HEK293T (cell line): ENCODE measurements around the gene DLG1.

Source experiments
- CTCF ChIA-PET: fragments of 350-600 bp; formaldehyde crosslinking; extraction: SDS; loops from one replicate; lab custom pipeline; 2021; ENCODE audit warnings: antibody characterized with exemption, inconsistent platforms; lab: Yijun Ruan, JAX
- POLR2A ChIA-PET: fragments of 350-600 bp; formaldehyde crosslinking; extraction: SDS; loops from one replicate; lab custom pipeline; 2020; ENCODE audit warnings: antibody characterized with exemption, inconsistent platforms; lab: Yijun Ruan, JAX
- DNase-seq: peaks from one replicate; pipeline ENCODE4 v3.0.0; 2012; ENCODE audit warnings: mixed read lengths; ENCODE audit errors: extremely low spot score
- ARNT ChIP-seq: fragments of 450-650 bp; IDR thresholded peaks from 2 replicates; pipeline ENCODE4 v1.6.1; 2017; ENCODE audit warnings: mild to moderate bottlenecking
- BHLHE40 ChIP-seq: fragments of 450-650 bp; IDR thresholded peaks from 2 replicates; pipeline ENCODE4 v1.6.1; 2016; ENCODE audit warnings: mild to moderate bottlenecking, moderate library complexity, borderline replicate concordance
- CTBP1 ChIP-seq: fragments of 450-650 bp; IDR thresholded peaks from 2 replicates; pipeline ENCODE4 v1.6.1; 2016; ENCODE audit warnings: borderline replicate concordance
- ELF4 ChIP-seq: fragments of 450-650 bp; IDR thresholded peaks from 2 replicates; pipeline ENCODE4 v1.6.1; 2017; ENCODE audit warnings: antibody characterized with exemption
- FOXA1 ChIP-seq: fragments of 450-650 bp; IDR thresholded peaks from 2 replicates; pipeline ENCODE4 v1.6.1; 2016; ENCODE audit warnings: mild to moderate bottlenecking
- FOXK2 ChIP-seq: fragments of 450-650 bp; IDR thresholded peaks from 2 replicates; pipeline ENCODE4 v1.6.1; 2016; ENCODE audit warnings: mild to moderate bottlenecking
- FOXM1 ChIP-seq: fragments of 450-650 bp; IDR thresholded peaks from 2 replicates; pipeline ENCODE4 v1.6.1; 2017; ENCODE audit warnings: mild to moderate bottlenecking, borderline replicate concordance
- HDGF ChIP-seq: fragments of 450-650 bp; IDR thresholded peaks from 2 replicates; pipeline ENCODE4 v1.6.1; 2017; ENCODE audit warnings: antibody characterized with exemption, borderline replicate concordance
- L3MBTL2 ChIP-seq: fragments of 450-650 bp; conservative IDR thresholded peaks from 2 replicates; pipeline ENCODE4 v1.6.1; 2016; ENCODE audit warnings: mild to moderate bottlenecking
- LEF1 ChIP-seq: fragments of 450-650 bp; IDR thresholded peaks from 2 replicates; pipeline ENCODE4 v1.6.1; 2017; ENCODE audit warnings: mild to moderate bottlenecking, borderline replicate concordance
- NFRKB ChIP-seq: fragments of 450-650 bp; IDR thresholded peaks from 2 replicates; pipeline ENCODE4 v1.6.1; 2016; ENCODE audit warnings: mild to moderate bottlenecking, moderate library complexity
- PKNOX1 ChIP-seq: fragments of 450-650 bp; IDR thresholded peaks from 2 replicates; pipeline ENCODE4 v1.6.1; 2016
- SP1 ChIP-seq: fragments of 450-650 bp; IDR thresholded peaks from 2 replicates; pipeline ENCODE4 v1.6.1; 2017
- SUZ12 ChIP-seq: fragments of 450-650 bp; IDR thresholded peaks from 2 replicates; pipeline ENCODE4 v1.6.1; 2016; ENCODE audit warnings: mild to moderate bottlenecking
- TARDBP ChIP-seq: fragments of 450-650 bp; IDR thresholded peaks from 2 replicates; pipeline ENCODE4 v1.6.1; 2016
- ZNF384 ChIP-seq: fragments of 450-650 bp; IDR thresholded peaks from 2 replicates; pipeline ENCODE4 v1.6.1; 2016

DLG1 gene

GRCh38 chr3:196998966-196999760 lies 299.2 kb downstream of the DLG1 start:
- DNase-seq, result no peak
- POLR2A ChIA-PET, result no interaction called here

GRCh38 chr3:196997311-196997710 lies 301.1 kb downstream of the DLG1 start:
- POLR2A ChIA-PET, result no interaction called here
- no peak for DNase-seq
- no peak for TF ChIP-seq L3MBTL2
- no peak for TF ChIP-seq SUZ12
- TF ChIP-seq ARNT, result no peak
- no peak for TF ChIP-seq ELF4
- TF ChIP-seq HDGF, result no peak
- no peak for TF ChIP-seq FOXK2
- TF ChIP-seq SP1, result no peak
- TF ChIP-seq BHLHE40, result no peak
- TF ChIP-seq PKNOX1, result no peak
- no peak for TF ChIP-seq FOXM1
- no peak for TF ChIP-seq LEF1
- CTCF ChIA-PET, result no interaction called here

More at GRCh38 chr3:196998966-196999760, 299.2 kb downstream of the DLG1 start:
- TF ChIP-seq HDGF, result no peak
- TF ChIP-seq ELF4, result no peak
- TF ChIP-seq TARDBP, result no peak
- TF ChIP-seq BHLHE40, result no peak
- CTCF ChIA-PET, result no interaction called here

GRCh38 chr3:196996454-196997265 lies 301.8 kb downstream of the DLG1 start:
- no peak for TF ChIP-seq CTBP1
- no peak for TF ChIP-seq SP1
- TF ChIP-seq SUZ12, result no peak
- no peak for TF ChIP-seq ARNT
- no peak for TF ChIP-seq FOXK2
- no peak for TF ChIP-seq FOXM1
- TF ChIP-seq FOXA1, result no peak
- TF ChIP-seq LEF1, result no peak
- TF ChIP-seq HDGF, result no peak
- TF ChIP-seq NFRKB, result no peak
- no peak for TF ChIP-seq ZNF384
- no peak for TF ChIP-seq PKNOX1
- TF ChIP-seq TARDBP, result no peak
- TF ChIP-seq ELF4, result no peak
- no peak for TF ChIP-seq BHLHE40
- TF ChIP-seq L3MBTL2, result no peak
- no peak for DNase-seq
- ChIA-PET POLR2A (no interaction called here), CTCF (no interaction called here)

- ChIA-PET CTCF (no interaction called here), POLR2A (no interaction called here)
- TF ChIP-seq ELF4, result no peak
- TF ChIP-seq NFRKB, result no peak
- no peak for TF ChIP-seq FOXK2
- TF ChIP-seq BHLHE40, result no peak
- no peak for TF ChIP-seq FOXA1
- no peak for TF ChIP-seq CTBP1
- no peak for TF ChIP-seq FOXM1
- TF ChIP-seq PKNOX1, result no peak
- no peak for TF ChIP-seq LEF1
- no peak for TF ChIP-seq ARNT
- no peak for TF ChIP-seq L3MBTL2
- no peak for TF ChIP-seq SUZ12
- no peak for TF ChIP-seq ZNF384
- no peak for TF ChIP-seq HDGF
- TF ChIP-seq TARDBP, result no peak
- TF ChIP-seq SP1, result no peak
- DNase-seq, result no peak
Measured at GRCh38 chr3:196995646-196996355, 302.6 kb downstream of the DLG1 start.

GRCh38 chr3:196995027-196995426 lies 303.4 kb downstream of the DLG1 start:
- TF ChIP-seq BHLHE40 (no peak), L3MBTL2 (no peak), HDGF (no peak), ELF4 (no peak), ARNT (no peak), CTBP1 (no peak), FOXK2 (no peak), TARDBP (no peak), FOXA1 (no peak), SP1 (no peak)
- ChIA-PET POLR2A (no interaction called here), CTCF (no interaction called here)
- DNase-seq, result no peak

GRCh38 chr3:196994056-196994455 lies 304.4 kb downstream of the DLG1 start:
- no peak for DNase-seq
- POLR2A ChIA-PET, result no interaction called here
- CTCF ChIA-PET, result no interaction called here
- TF ChIP-seq LEF1 (no peak), HDGF (no peak), FOXK2 (no peak), CTBP1 (no peak), SUZ12 (no peak), ELF4 (no peak), ARNT (no peak), FOXM1 (no peak), SP1 (no peak), PKNOX1 (no peak), NFRKB (no peak)
